ENCODE results near the gene CDK6. TPM values are rescaled to one million over a fixed set of nuclear protein-coding genes. Genes with fewer than 3 reads are reported as not detected.

The CDK6 gene
- total and polyA plus RNA-seq, 9 of the 15 experiments (the other 6 are each of a cell fraction or from before 2014, with no cell fraction given): 7.6 to 109 (median 44.4) TPM

GRCh38 chr7:92645114-92646061, 191.0 kb downstream of the CDK6 start (continued):
- TF ChIP-seq CBFA2T2 (conservative IDR thresholded peaks at IDR 0.05): no peak

- TF ChIP-seq BCL6 (CRISPR knock-in tag; IDR thresholded peaks at IDR 0.05): no peak
- no peak for TF ChIP-seq KLF10 (CRISPR knock-in tag; IDR thresholded peaks at IDR 0.05)
- no peak for TF ChIP-seq CHCHD3 (CRISPR knock-in tag; IDR thresholded peaks at IDR 0.05)
- TF ChIP-seq TFAP4 (CRISPR knock-in tag; IDR thresholded peaks at IDR 0.05; ENCODE audit: borderline replicate concordance): no peak
- TF ChIP-seq ZNF184 (CRISPR knock-in tag; IDR thresholded peaks at IDR 0.05): no peak
- TF ChIP-seq AFF4 (CRISPR knock-in tag; IDR thresholded peaks at IDR 0.05): no peak
- TF ChIP-seq ZNF282 (CRISPR knock-in tag; IDR thresholded peaks at IDR 0.05): no peak
- no peak for TF ChIP-seq NFATC3 (IDR thresholded peaks at IDR 0.05)
- TF ChIP-seq KAT2B (IDR thresholded peaks at IDR 0.05; ENCODE audit: low read depth, low read length): no peak
- no peak for TF ChIP-seq TARDBP (IDR thresholded peaks at IDR 0.05)
- TF ChIP-seq HLTF (IDR thresholded peaks at IDR 0.05): no peak
- TF ChIP-seq MCM2 (IDR thresholded peaks at IDR 0.05; ENCODE audit: low read depth): no peak
- no TSS peak for BruUV-seq (replicated peaks)
- H3K4me3 ChIP-seq: no peak overlapping the region
- H3K9me1 ChIP-seq (ENCODE audit: control insufficient read depth, insufficient read depth, low read length): peaks cover 3% of the 10 kb centered on the region
- H3K79me2 ChIP-seq (ENCODE audit: control insufficient read depth, insufficient read depth, low read length): no peaks in the 10 kb centered on the region; the same call in 2 of the 3 replicates
- DNase-seq (ENCODE audit: extremely low read depth in 1 of 4, low spot score in 3 of 4): no peak
- no peak overlapping the region for H3K9ac ChIP-seq (ENCODE audit: insufficient read depth in 1 of 2, low read depth in 2 of 2, low read length in 2 of 2)
- H3K4me1 ChIP-seq (replicated peaks in 1 of 2; ENCODE audit: control insufficient read depth in 2 of 2, insufficient read depth in 2 of 2, low read length in 2 of 2): peaks cover 0 to 5% of the 10 kb centered on the region in 2 experiments; a peak in 1 of 5 replicates
- intact Hi-C loops (cut with micrococcal nuclease): no loop called here
- in situ Hi-C loops (cut with MboI): no loop called here
- no peak for FAIRE-seq
- H4K20me1 ChIP-seq (replicated peaks; ENCODE audit: control insufficient read depth, insufficient read depth, low read length): no peaks in the 10 kb centered on the region
- H3K9me3 ChIP-seq (replicated peaks; ENCODE audit: control insufficient read depth, insufficient read depth, low read depth, low read length): no peaks in the 10 kb centered on the region
- no peak overlapping the region for H2AFZ ChIP-seq (ENCODE audit: low read depth, low read length)
- peaks cover 10% of the 10 kb centered on the region; the same call in 2 of the 3 replicates for H3K36me3 ChIP-seq (ENCODE audit: control insufficient read depth, insufficient read depth, low read length)
- ATAC-seq: no peak
- no peak overlapping the region for H3K4me2 ChIP-seq (ENCODE audit: insufficient read depth, low read length)
- H3K27me3 ChIP-seq (ENCODE audit: control insufficient read depth in 2 of 2, insufficient read depth in 2 of 2, low read length in 2 of 2): no peaks in the 10 kb centered on the region
- 89% methylated on average over 6 of the region's 6 CpGs for WGBS (ENCODE audit: insufficient coverage, low coverage, missing lambda C conversion rate)
- H3K27ac ChIP-seq (ENCODE audit: extremely low read depth, low read depth, low read length): no peak overlapping the region
- ChIA-PET CTCF (ENCODE audit: low intra/inter-chr PET ratio) (no interaction called here), POLR2A (interaction anchor here (2.2 kb wide), 1 partner anchor 9 kb away, joined by 10 read pairs; no protein-coding TSS in a partner anchor)
Measured at GRCh38 chr7:92644406-92645113, 191.8 kb downstream of the CDK6 start.

Data from K562 (cell line).